Gastrocnemius medialis (tissue), 4 donors: ENCODE data around the gene LSM14A.

Experiments
- CTCF ChIP-seq, 5 experiments: fragments of 450-650 bp in 3 of 5; fragments of 200-600 bp in 2 of 5; sonication (generic) in 2 of 5; IDR thresholded peaks in 4 of 5; conservative IDR thresholded peaks in 1 of 5; 1 replicate in 4 of 5; 2 replicates in 1 of 5; pipeline ENCODE4 v1.5.1; 2016 to 2019; ENCODE audit warnings: antibody characterized with exemption in 5 of 5, mild to moderate bottlenecking in 3 of 5, moderate library complexity in 3 of 5
- POLR2A ChIP-seq, 2 donors: fragments of 450-650 bp; IDR thresholded peaks; one replicate each; pipeline ENCODE4 v1.6.1; 2017; ENCODE audit warnings: antibody characterized with exemption in 2 of 2, mild to moderate bottlenecking in 2 of 2, moderate library complexity in 2 of 2

DNA sequence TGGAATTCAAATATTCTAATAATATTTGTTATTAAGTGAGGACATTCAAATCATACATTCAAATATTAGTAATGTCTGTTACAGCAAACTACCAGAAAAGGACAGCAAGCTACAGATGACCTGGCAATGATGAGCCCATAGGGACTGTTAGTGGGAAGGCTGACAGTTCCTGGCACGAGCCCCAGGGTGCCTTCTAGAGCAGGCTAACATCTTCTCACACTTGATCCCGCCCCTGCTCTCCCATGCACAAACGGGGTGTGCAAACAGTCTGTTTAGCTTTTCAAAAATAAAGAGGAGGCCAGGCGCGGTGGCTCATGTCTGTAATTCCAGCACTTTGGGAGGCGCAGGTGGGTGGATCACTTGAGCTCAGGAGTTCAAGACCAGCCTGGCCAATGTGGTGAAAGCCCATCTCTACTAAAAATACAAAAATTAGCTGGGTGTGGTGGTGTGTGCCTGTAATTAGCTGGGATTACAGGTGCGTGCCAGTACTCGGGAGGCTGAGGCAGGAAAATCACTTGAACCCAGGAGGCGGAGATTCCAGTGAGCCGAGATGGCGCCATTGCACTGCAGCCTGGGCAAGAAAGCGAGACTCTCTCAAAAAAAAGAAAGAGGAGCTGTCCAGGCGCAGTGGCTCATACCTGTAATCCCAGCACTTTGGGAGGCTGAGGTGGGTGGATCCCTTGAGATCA lies 72.5 kb downstream of the LSM14A start:
- TF ChIP-seq CTCF (IDR thresholded peaks at IDR 0.05 in 4 of 5, conservative IDR thresholded peaks at IDR 0.05 in 1 of 5) (no peak), POLR2A (IDR thresholded peaks at IDR 0.05) (no peak)
